ENCODE results near the gene PDCL2.
"Not testable (repeated sequence)": the region's sequence is repeated elsewhere in the genome, so short reads cannot be mapped to it uniquely, and the experiment has no call there.

PDCL2 gene

GRCh38 chr4:55592014-55592413 is at the start of gene PDCL2:
TSS of gene PDCL2 (minus strand) at chr4:55592245. CDS start at chr4:55592109, 136 bp downstream.
- DNase-seq = no peak

- DNase-seq = no peak
Observed at GRCh38 chr4:55637272-55637820, 45.3 kb upstream of the PDCL2 start.

- DNase-seq = no peak
Observed at GRCh38 chr4:55636656-55636999, 44.6 kb upstream of the PDCL2 start.

- no peak for DNase-seq
Observed at GRCh38 chr4:55635741-55636655, 44.0 kb upstream of the PDCL2 start, which contains the start of gene NMU. TSS of gene NMU (minus strand) at chr4:55636298. CDS start at chr4:55636192, 106 bp downstream.

- no peak for DNase-seq
Observed at GRCh38 chr4:55635282-55635681, 43.2 kb upstream of the PDCL2 start.

GRCh38 chr4:55634417-55635128 is 42.5 kb upstream of the PDCL2 start:
- no peak for DNase-seq

GRCh38 chr4:55633903-55634302 is 41.9 kb upstream of the PDCL2 start:
- no peak for DNase-seq

GRCh38 chr4:55625835-55626234 is 33.8 kb upstream of the PDCL2 start:
- no peak for DNase-seq

- DNase-seq = not testable (repeated sequence)
Observed at GRCh38 chr4:55624063-55624462, 32.0 kb upstream of the PDCL2 start.

GRCh38 chr4:55618546-55619143 is 26.6 kb upstream of the PDCL2 start:
- no peak for DNase-seq

- no peak for DNase-seq
Observed at GRCh38 chr4:55617587-55618197, 25.6 kb upstream of the PDCL2 start.

GRCh38 chr4:55615008-55615407 is 23.0 kb upstream of the PDCL2 start:
- no peak for DNase-seq

GRCh38 chr4:55613621-55614020 is 21.6 kb upstream of the PDCL2 start:
- DNase-seq = no peak

GRCh38 chr4:55612341-55612740 is 20.3 kb upstream of the PDCL2 start:
- no peak for DNase-seq

GRCh38 chr4:55611358-55612059 is 19.5 kb upstream of the PDCL2 start:
- no peak for DNase-seq

GRCh38 chr4:55610381-55610780 is 18.3 kb upstream of the PDCL2 start:
- DNase-seq = no peak

GRCh38 chr4:55609393-55609866 is 17.4 kb upstream of the PDCL2 start:
- no peak for DNase-seq

- no peak for DNase-seq
Observed at GRCh38 chr4:55608591-55608990, 16.5 kb upstream of the PDCL2 start.

- DNase-seq = no peak
Observed at GRCh38 chr4:55604996-55605395, 13.0 kb upstream of the PDCL2 start.

- no peak for DNase-seq
Observed at GRCh38 chr4:55600640-55601039, 8.6 kb upstream of the PDCL2 start.

- no peak for DNase-seq
Observed at GRCh38 chr4:55598641-55599040, 6.6 kb upstream of the PDCL2 start.

GRCh38 chr4:55588160-55588559 is 3.9 kb downstream of the PDCL2 start:
- DNase-seq = no peak
